ENCODE data around the gene LRPPRC. TPM values are rescaled to one million over a fixed set of nuclear protein-coding genes. Genes with fewer than 3 reads are reported as not detected.

LRPPRC gene
- polyA plus RNA-seq, 1 experiment = 24.9 TPM

GRCh38 chr2:43939695-43940256 lies 56.0 kb downstream of the LRPPRC start:
- H3K4me3 ChIP-seq (ENCODE audit: low read depth, low read length) = no peak overlapping the region
- no peaks in the 10 kb centered on the region; the same call in 1 of the 2 replicates for H3K36me3 ChIP-seq (ENCODE audit: control insufficient read depth, insufficient read depth, low read length)
- CTCF ChIA-PET = interaction anchor here (1.0 kb wide), 1 partner anchor 62 kb away, joined by 3 read pairs; no protein-coding TSS in a partner anchor
- POLR2A ChIA-PET = no interaction called here
- TF ChIP-seq CTCF (IDR thresholded peaks at IDR 0.05; ENCODE audit: insufficient read depth, low read depth, low read length) = no peak
- DNase-seq (ENCODE audit: low read depth) = no peak
- no peaks in the 10 kb centered on the region for H3K27me3 ChIP-seq (ENCODE audit: control insufficient read depth, insufficient read depth, low read length)

GRCh38 chr2:43937269-43937820 lies 58.4 kb downstream of the LRPPRC start:
- no peak for DNase-seq (ENCODE audit: low read depth)
- TF ChIP-seq CTCF (IDR thresholded peaks at IDR 0.05; ENCODE audit: insufficient read depth, low read depth, low read length) = no peak
- CTCF ChIA-PET = interaction anchor here (1.0 to 1.5 kb wide), 2 partner anchors 9 to 14 kb away, joined by 3 to 5 read pairs; no protein-coding TSS in a partner anchor
- Histone ChIP-seq H3K4me3 (ENCODE audit: low read depth, low read length) (no peak overlapping the region), H3K36me3 (ENCODE audit: control insufficient read depth, insufficient read depth, low read length) (no peaks in the 10 kb centered on the region; the same call in 1 of the 2 replicates), H3K27me3 (ENCODE audit: control insufficient read depth, insufficient read depth, low read length) (no peaks in the 10 kb centered on the region)
- POLR2A ChIA-PET = no interaction called here

- TF ChIP-seq CTCF (IDR thresholded peaks at IDR 0.05; ENCODE audit: insufficient read depth, low read depth, low read length) = no peak
- Histone ChIP-seq H3K27me3 (ENCODE audit: control insufficient read depth, insufficient read depth, low read length) (no peaks in the 10 kb centered on the region), H3K36me3 (ENCODE audit: control insufficient read depth, insufficient read depth, low read length) (peaks cover 1% of the 10 kb centered on the region; the same call in 1 of the 2 replicates), H3K4me3 (ENCODE audit: low read depth, low read length) (no peak overlapping the region)
- ChIA-PET CTCF (interaction anchor here (1.2 kb wide), 1 partner anchor 31 kb away, joined by 5 read pairs; no protein-coding TSS in a partner anchor), POLR2A (no interaction called here)
- DNase-seq (ENCODE audit: low read depth) = no peak
Measured at GRCh38 chr2:43934567-43934966, 61.2 kb downstream of the LRPPRC start.

- ChIA-PET POLR2A (no interaction called here), CTCF (interaction anchor here (2.1 kb wide), 1 partner anchor 53 kb away, joined by 8 read pairs; no protein-coding TSS in a partner anchor)
- DNase-seq (ENCODE audit: low read depth) = no peak
- H3K4me3 ChIP-seq (ENCODE audit: low read depth, low read length) = no peak overlapping the region
- 0 out of 2 replicates have a peak, but pooled peaks cover 1% of the 10 kb centered on the region for H3K36me3 ChIP-seq (ENCODE audit: control insufficient read depth, insufficient read depth, low read length)
- no peak for TF ChIP-seq CTCF (IDR thresholded peaks at IDR 0.05; ENCODE audit: insufficient read depth, low read depth, low read length)
- no peaks in the 10 kb centered on the region for H3K27me3 ChIP-seq (ENCODE audit: control insufficient read depth, insufficient read depth, low read length)
Measured at GRCh38 chr2:43931293-43931692, 64.5 kb downstream of the LRPPRC start.

- CTCF ChIA-PET = no interaction called here
Measured at GRCh38 chr2:43927442-43927841, 68.3 kb downstream of the LRPPRC start.

More at GRCh38 chr2:43927442-43927841, 68.3 kb downstream of the LRPPRC start:
- Histone ChIP-seq H3K36me3 (ENCODE audit: control insufficient read depth, insufficient read depth, low read length) (0 out of 2 replicates have a peak, but pooled peaks cover 1% of the 10 kb centered on the region), H3K4me3 (ENCODE audit: low read depth, low read length) (no peak overlapping the region), H3K27me3 (ENCODE audit: control insufficient read depth, insufficient read depth, low read length) (no peaks in the 10 kb centered on the region)
- TF ChIP-seq CTCF (IDR thresholded peaks at IDR 0.05; ENCODE audit: insufficient read depth, low read depth, low read length) = no peak
- POLR2A ChIA-PET = no interaction called here
- no peak for DNase-seq (ENCODE audit: low read depth)
